SK-MEL-5 (cell line): Measurements from ENCODE around the gene SETBP1. TPM values are rescaled to one million over a fixed set of nuclear protein-coding genes. Genes with fewer than 3 reads are reported as not detected.

Source experiments
- DNase-seq: peaks from one replicate; pipeline ENCODE4 v3.0.0-alpha.2; 2016; ENCODE audit warnings: low read depth, low spot score
- in situ Hi-C: cut with HindIII; loops from 2 replicates; pipeline ENCODE4 v1.10.0; 2016; ENCODE audit warnings: low sequenced_read_pairs, high pct_unique_total_duplicates, low pct_unique_long_range_greater_than_20kb
- total RNA-seq: library from RNA; depleted of rRNA; stranded (reverse); fragments of >200 nt; shearing (Covaris generic); gene quantifications from 2 replicates; pipeline ENCODE4 v1.2.3, GENCODE V29; 2014

Gene SETBP1
- total RNA-seq, 1 experiment from 2014 or later, result 2.3 TPM

- no peak for DNase-seq
- in situ Hi-C loops, result no loop called here
Observed at GRCh38 chr18:44853430-44853829, 172.7 kb downstream of the SETBP1 start.

- in situ Hi-C loops, result no loop called here
- no peak for DNase-seq
Observed at GRCh38 chr18:44855681-44856080, 175.0 kb downstream of the SETBP1 start.

- in situ Hi-C loops, result no loop called here
- no peak for DNase-seq
Observed at GRCh38 chr18:44856157-44856556, 175.5 kb downstream of the SETBP1 start.

- DNase-seq, result no peak
- in situ Hi-C loops, result no loop called here
Observed at GRCh38 chr18:44857081-44857480, 176.4 kb downstream of the SETBP1 start.

- in situ Hi-C loops, result no loop called here
- DNase-seq, result no peak
Observed at GRCh38 chr18:44857744-44858491, 177.2 kb downstream of the SETBP1 start.

GRCh38 chr18:44859263-44859662 is 178.6 kb downstream of the SETBP1 start:
- no peak for DNase-seq
- in situ Hi-C loops, result no loop called here

GRCh38 chr18:44859751-44860439 is 179.2 kb downstream of the SETBP1 start:
- in situ Hi-C loops, result no loop called here
- DNase-seq, result no peak

- no peak for DNase-seq
- in situ Hi-C loops, result no loop called here
Observed at GRCh38 chr18:44862112-44862511, 181.4 kb downstream of the SETBP1 start.

- in situ Hi-C loops, result no loop called here
- no peak for DNase-seq
Observed at GRCh38 chr18:44866103-44866502, 185.4 kb downstream of the SETBP1 start.

GRCh38 chr18:44869533-44869932 is 188.8 kb downstream of the SETBP1 start:
- no peak for DNase-seq
- in situ Hi-C loops, result no loop called here

GRCh38 chr18:44870631-44871502 is 190.2 kb downstream of the SETBP1 start:
- in situ Hi-C loops, result no loop called here
- DNase-seq, result no peak

GRCh38 chr18:44871771-44872170 is 191.1 kb downstream of the SETBP1 start:
- no peak for DNase-seq
- in situ Hi-C loops, result no loop called here

- DNase-seq, result no peak
- in situ Hi-C loops, result no loop called here
Observed at GRCh38 chr18:44876024-44876423, 195.3 kb downstream of the SETBP1 start.

- DNase-seq, result no peak
- in situ Hi-C loops, result no loop called here
Observed at GRCh38 chr18:44876755-44877154, 196.1 kb downstream of the SETBP1 start.

- in situ Hi-C loops, result no loop called here
- DNase-seq, result no peak
Observed at GRCh38 chr18:44878335-44878734, 197.6 kb downstream of the SETBP1 start.

- DNase-seq, result no peak
- in situ Hi-C loops, result no loop called here
Observed at GRCh38 chr18:44880170-44880569, 199.5 kb downstream of the SETBP1 start.

GRCh38 chr18:44881461-44882162 is 200.9 kb downstream of the SETBP1 start:
- in situ Hi-C loops, result no loop called here
- DNase-seq, result no peak
